Activated naive CD8-positive, alpha-beta T cell (primary cell): ENCODE data around the gene CENPV.
"Not testable (repeated sequence)": the region's sequence is repeated elsewhere in the genome, so short reads cannot be mapped to it uniquely, and the experiment has no call there.

Source experiments
- H3K27ac Mint-ChIP-seq: one replicate; pipeline ENCODE4 v1.8.0; 2021; ENCODE audit warnings: mixed read lengths
- H3K27me3 Mint-ChIP-seq: one replicate; pipeline ENCODE4 v1.8.0; 2021; ENCODE audit warnings: mixed read lengths
- H3K36me3 Mint-ChIP-seq: one replicate; pipeline ENCODE4 v1.8.0; 2021; ENCODE audit warnings: mixed read lengths
- H3K4me1 Mint-ChIP-seq: one replicate; pipeline ENCODE4 v1.8.0; 2021; ENCODE audit warnings: low read depth, mixed read lengths
- H3K4me3 Mint-ChIP-seq: one replicate; pipeline ENCODE4 v1.8.0; 2021; ENCODE audit warnings: mild to moderate bottlenecking, mixed read lengths
- H3K9me3 Mint-ChIP-seq: one replicate; pipeline ENCODE4 v1.8.0; 2021; ENCODE audit warnings: low read depth, mixed read lengths

The CENPV gene

GRCh38 chr17:16306211-16306610 is 47.1 kb downstream of the CENPV start:
- Mint-ChIP-seq H3K27me3 (no peaks in the 10 kb centered on the region), H3K4me3 (no peak overlapping the region), H3K4me1 (peaks cover 7% of the 10 kb centered on the region), H3K36me3 (peaks cover 13% of the 10 kb centered on the region), H3K9me3 (no peaks in the 10 kb centered on the region), H3K27ac (no peak overlapping the region)

GRCh38 chr17:16304830-16305229 is 48.4 kb downstream of the CENPV start:
- Mint-ChIP-seq H3K27me3 (no peaks in the 10 kb centered on the region), H3K4me3 (no peak overlapping the region), H3K9me3 (no peaks in the 10 kb centered on the region), H3K27ac (no peak overlapping the region), H3K4me1 (peaks cover 2% of the 10 kb centered on the region), H3K36me3 (peaks cover 9% of the 10 kb centered on the region)

GRCh38 chr17:16302856-16303255 is 50.4 kb downstream of the CENPV start:
- Mint-ChIP-seq H3K4me1 (peaks cover 7% of the 10 kb centered on the region), H3K27ac (no peak overlapping the region), H3K27me3 (no peaks in the 10 kb centered on the region), H3K9me3 (no peaks in the 10 kb centered on the region), H3K36me3 (peaks cover 6% of the 10 kb centered on the region), H3K4me3 (no peak overlapping the region)

- H3K27ac Mint-ChIP-seq: peak overlapping the region; percentile 54
- no peaks in the 10 kb centered on the region for H3K27me3 Mint-ChIP-seq
- H3K9me3 Mint-ChIP-seq: no peaks in the 10 kb centered on the region
- peaks cover 12% of the 10 kb centered on the region for H3K4me1 Mint-ChIP-seq
- peaks cover 6% of the 10 kb centered on the region for H3K36me3 Mint-ChIP-seq
- H3K4me3 Mint-ChIP-seq: no peak overlapping the region
Observed at GRCh38 chr17:16301963-16302855, 51.1 kb downstream of the CENPV start.

GRCh38 chr17:16300554-16300953 is 52.7 kb downstream of the CENPV start:
- no peak overlapping the region for H3K27ac Mint-ChIP-seq
- peaks cover 6% of the 10 kb centered on the region for H3K36me3 Mint-ChIP-seq
- no peaks in the 10 kb centered on the region for H3K27me3 Mint-ChIP-seq
- peaks cover 21% of the 10 kb centered on the region for H3K4me1 Mint-ChIP-seq
- H3K4me3 Mint-ChIP-seq: no peak overlapping the region
- H3K9me3 Mint-ChIP-seq: no peaks in the 10 kb centered on the region

GRCh38 chr17:16298140-16298662 is 55.1 kb downstream of the CENPV start:
- Mint-ChIP-seq H3K36me3 (peaks cover 6% of the 10 kb centered on the region), H3K27me3 (no peaks in the 10 kb centered on the region), H3K9me3 (no peaks in the 10 kb centered on the region), H3K4me3 (no peak overlapping the region), H3K27ac (no peak overlapping the region), H3K4me1 (peaks cover 25% of the 10 kb centered on the region)

GRCh38 chr17:16297367-16298139 is 55.7 kb downstream of the CENPV start:
- H3K4me1 Mint-ChIP-seq: peaks cover 25% of the 10 kb centered on the region
- H3K27me3 Mint-ChIP-seq: no peaks in the 10 kb centered on the region
- no peak overlapping the region for H3K4me3 Mint-ChIP-seq
- no peak overlapping the region for H3K27ac Mint-ChIP-seq
- H3K36me3 Mint-ChIP-seq: peaks cover 8% of the 10 kb centered on the region
- H3K9me3 Mint-ChIP-seq: no peaks in the 10 kb centered on the region

GRCh38 chr17:16296072-16296471 is 57.2 kb downstream of the CENPV start:
- not testable (repeated sequence) for H3K4me3 Mint-ChIP-seq, H3K9me3 Mint-ChIP-seq, H3K27me3 Mint-ChIP-seq, H3K27ac Mint-ChIP-seq, H3K36me3 Mint-ChIP-seq
- peaks cover 25% of the 10 kb centered on the region for H3K4me1 Mint-ChIP-seq

GRCh38 chr17:16294560-16294959 is 58.7 kb downstream of the CENPV start:
- Mint-ChIP-seq H3K4me3 (no peak overlapping the region), H3K9me3 (no peaks in the 10 kb centered on the region), H3K36me3 (peaks cover 5% of the 10 kb centered on the region), H3K4me1 (peaks cover 27% of the 10 kb centered on the region), H3K27ac (no peak overlapping the region), H3K27me3 (no peaks in the 10 kb centered on the region)

GRCh38 chr17:16293931-16294330 is 59.3 kb downstream of the CENPV start:
- no peaks in the 10 kb centered on the region for H3K9me3 Mint-ChIP-seq
- peaks cover 5% of the 10 kb centered on the region for H3K36me3 Mint-ChIP-seq
- H3K27me3 Mint-ChIP-seq: no peaks in the 10 kb centered on the region
- peaks cover 33% of the 10 kb centered on the region for H3K4me1 Mint-ChIP-seq
- H3K27ac Mint-ChIP-seq: no peak overlapping the region
- no peak overlapping the region for H3K4me3 Mint-ChIP-seq
